Peyer's patch (tissue), 4 donors: ENCODE data around the gene TCF19. TPM values are rescaled to one million over a fixed set of nuclear protein-coding genes. Genes with fewer than 3 reads are reported as not detected.

Source experiments
- DNase-seq, 3 donors: peaks; one replicate each; pipeline ENCODE4 v3.0.0-alpha.2; 2017 to 2019
- H3K27ac ChIP-seq, 4 donors: fragments of 200-600 bp; sonication (generic); one replicate each; pipeline ENCODE4 v1.5.1; 2016 to 2019
- H3K27me3 ChIP-seq, 2 donors: fragments of 200-600 bp; sonication (generic); one replicate each; pipeline ENCODE4 v1.5.1; 2019
- H3K36me3 ChIP-seq, 3 donors: fragments of 200-600 bp; sonication (generic); one replicate each; pipeline ENCODE4 v1.5.1; 2016 to 2019
- H3K4me1 ChIP-seq, 4 donors: fragments of 200-600 bp; sonication (generic); one replicate each; pipeline ENCODE4 v1.5.1; 2016 to 2019
- H3K4me3 ChIP-seq, 4 donors: fragments of 200-600 bp; sonication (generic); 1 replicate in 3 of 4; 2 replicates in 1 of 4; pipeline ENCODE4 v1.5.1; 2016 to 2019; ENCODE audit warnings: mild to moderate bottlenecking in 1 of 4
- H3K9me3 ChIP-seq, 4 donors: fragments of 200-600 bp; sonication (generic); one replicate each; pipeline ENCODE4 v1.5.1; 2016 to 2019; ENCODE audit warnings: mild to moderate bottlenecking in 1 of 4
- CTCF ChIP-seq, 6 experiments: fragments of 450-650 bp in 4 of 6; fragments of 200-600 bp in 2 of 6; sonication (generic) in 1 of 6; IDR thresholded peaks; one replicate each; pipeline ENCODE4 v1.5.1; 2017 to 2019; ENCODE audit warnings: antibody characterized with exemption in 6 of 6, mild to moderate bottlenecking in 3 of 6, moderate library complexity in 1 of 6
- POLR2A ChIP-seq, 2 donors: fragments of 450-650 bp; IDR thresholded peaks; one replicate each; pipeline ENCODE4 v1.5.1; 2017; ENCODE audit warnings: antibody characterized with exemption in 2 of 2, mild to moderate bottlenecking in 2 of 2, moderate library complexity in 2 of 2
- total RNA-seq, 4 donors: library from RNA; depleted of rRNA; stranded (reverse); fragments of >200 nt; gene quantifications; one replicate each; pipeline ENCODE4 v1.1.0, GENCODE V29; 2016

Gene TCF19
- total RNA-seq, 4 donors from 2014 or later = 4.0 to 28.9 (median 7.1) TPM

GRCh38 chr6:31171931-31172905, 13.8 kb downstream of the TCF19 start:
- Histone ChIP-seq H3K27me3 (no peaks in the 10 kb centered on the region), H3K4me3 (no peak overlapping the region), H3K27ac (no peak overlapping the region), H3K9me3 (no peaks in the 10 kb centered on the region), H3K36me3 (peaks cover 0 to 25% (median 0%) of the 10 kb centered on the region in 3 donors), H3K4me1 (no peaks in the 10 kb centered on the region)
- TF ChIP-seq CTCF (IDR thresholded peaks at IDR 0.05) (no peak), POLR2A (IDR thresholded peaks at IDR 0.05) (no peak)
- no peak for DNase-seq

GRCh38 chr6:31172973-31173384, 14.6 kb downstream of the TCF19 start:
- Histone ChIP-seq H3K36me3 (peaks cover 0 to 25% (median 0%) of the 10 kb centered on the region in 3 donors), H3K27me3 (no peaks in the 10 kb centered on the region), H3K9me3 (no peaks in the 10 kb centered on the region), H3K27ac (no peak overlapping the region), H3K4me1 (no peaks in the 10 kb centered on the region), H3K4me3 (no peak overlapping the region)
- DNase-seq = no peak
- TF ChIP-seq POLR2A (IDR thresholded peaks at IDR 0.05) = no peak
- TF ChIP-seq CTCF (IDR thresholded peaks at IDR 0.05) = no peak

- no peaks in the 10 kb centered on the region for H3K27me3 ChIP-seq
- DNase-seq = no peak
- H3K27ac ChIP-seq = no peak overlapping the region
- H3K4me3 ChIP-seq = no peak overlapping the region
- no peaks in the 10 kb centered on the region for H3K9me3 ChIP-seq
- H3K36me3 ChIP-seq = peaks cover 0 to 25% (median 0%) of the 10 kb centered on the region in 3 donors
- no peaks in the 10 kb centered on the region for H3K4me1 ChIP-seq
- no peak for TF ChIP-seq POLR2A (IDR thresholded peaks at IDR 0.05)
- TF ChIP-seq CTCF (IDR thresholded peaks at IDR 0.05) = no peak
These were observed 15.0 kb downstream of the TCF19 start for GRCh38 chr6:31173406-31173805.

- no peak for TF ChIP-seq CTCF (IDR thresholded peaks at IDR 0.05)
- no peak for TF ChIP-seq POLR2A (IDR thresholded peaks at IDR 0.05)
- H3K9me3 ChIP-seq = no peaks in the 10 kb centered on the region
- no peak overlapping the region for H3K4me3 ChIP-seq
- no peak overlapping the region for H3K27ac ChIP-seq
- no peak for DNase-seq
- no peaks in the 10 kb centered on the region for H3K27me3 ChIP-seq
- H3K4me1 ChIP-seq = no peaks in the 10 kb centered on the region
- peaks cover 0 to 25% (median 0%) of the 10 kb centered on the region in 3 donors for H3K36me3 ChIP-seq
These were observed 16.0 kb downstream of the TCF19 start for GRCh38 chr6:31174378-31174777.

- H3K4me3 ChIP-seq = no peak overlapping the region
- H3K36me3 ChIP-seq = peaks cover 0 to 34% (median 0%) of the 10 kb centered on the region in 3 donors
- no peak for TF ChIP-seq CTCF (IDR thresholded peaks at IDR 0.05)
- no peak for TF ChIP-seq POLR2A (IDR thresholded peaks at IDR 0.05)
- H3K27me3 ChIP-seq = no peaks in the 10 kb centered on the region
- DNase-seq = no peak
- no peaks in the 10 kb centered on the region for H3K9me3 ChIP-seq
- no peak overlapping the region for H3K27ac ChIP-seq
- H3K4me1 ChIP-seq = no peaks in the 10 kb centered on the region
These were observed 17.6 kb downstream of the TCF19 start for GRCh38 chr6:31175971-31176370.
